ENCODE measurements around the gene CD300H. TPM values are rescaled to one million over a fixed set of nuclear protein-coding genes. Genes with fewer than 3 reads are reported as not detected.

CD300H gene
- total RNA-seq, 6 donors from 2014 or later: 0.37 to 2.7 TPM; not detected in 4

GRCh38 chr17:74573169-74573568 lies 5.9 kb upstream of the CD300H start:
- WGBS, 2 donors: 64 to 76% methylated on average over 3 of the region's 3 CpGs
- DNase-seq: no peak
- no peak for TF ChIP-seq POLR2AphosphoS5 (IDR thresholded peaks at IDR 0.05)
- no peak for TF ChIP-seq CTCF (IDR thresholded peaks at IDR 0.05)
- no peak for TF ChIP-seq POLR2A (IDR thresholded peaks at IDR 0.05)
- TF ChIP-seq EP300 (IDR thresholded peaks at IDR 0.05): no peak

GRCh38 chr17:74571621-74572270 lies 4.4 kb upstream of the CD300H start:
- no peak for TF ChIP-seq EP300 (IDR thresholded peaks at IDR 0.05)
- TF ChIP-seq POLR2AphosphoS5 (IDR thresholded peaks at IDR 0.05): no peak
- DNase-seq (no peak), ATAC-seq (ENCODE audit: low FRiP score in 2 of 2) (no peak)
- Histone ChIP-seq H3K4me3 (no peak overlapping the region), H3K4me1 (peaks cover 0 to 4% (median 1%) of the 10 kb centered on the region in 4 donors), H3K27me3 (no peaks in the 10 kb centered on the region), H3K36me3 (no peaks in the 10 kb centered on the region), H3K27ac (no peak overlapping the region), H3K9me3 (no peaks in the 10 kb centered on the region)
- 73 to 77% methylated on average over 4 of the region's 4 CpGs for WGBS, 2 donors

More at GRCh38 chr17:74573169-74573568, 5.9 kb upstream of the CD300H start:
- Histone ChIP-seq H3K4me3 (no peak overlapping the region), H3K9me3 (no peaks in the 10 kb centered on the region), H3K36me3 (no peaks in the 10 kb centered on the region), H3K27me3 (no peaks in the 10 kb centered on the region), H3K27ac (no peak overlapping the region), H3K4me1 (peaks cover 0 to 4% (median 1%) of the 10 kb centered on the region in 4 donors)
- no peak for ATAC-seq (ENCODE audit: low FRiP score in 2 of 2)

GRCh38 chr17:74569020-74570003 lies 2.0 kb upstream of the CD300H start:
- Histone ChIP-seq H3K9me3 (no peaks in the 10 kb centered on the region), H3K27me3 (no peaks in the 10 kb centered on the region), H3K27ac (peak overlapping the region in 1 of 4 donors; percentile 49), H3K4me3 (no peak overlapping the region), H3K4me1 (peaks cover 0 to 4% (median 1%) of the 10 kb centered on the region in 4 donors), H3K36me3 (no peaks in the 10 kb centered on the region)
- TF ChIP-seq EP300 (IDR thresholded peaks at IDR 0.05): peak in 1 of 4 donors; percentile 17
- no peak for TF ChIP-seq CTCF (IDR thresholded peaks at IDR 0.05)
- TF ChIP-seq POLR2AphosphoS5 (IDR thresholded peaks at IDR 0.05): peak; percentile 5 to 76
- peak in 1 of 4 donors; percentile 28 for TF ChIP-seq POLR2A (IDR thresholded peaks at IDR 0.05)
- ATAC-seq (ENCODE audit: low FRiP score in 2 of 2) (peak; percentile 71 to 93), DNase-seq (peak in 1 of 2 donors; percentile 80)
- 54 to 70% methylated on average over 19 to 32 of the region's 32 CpGs for WGBS, 2 donors

GRCh38 chr17:74568106-74568873 lies 981 bp upstream of the CD300H start:
- ATAC-seq (ENCODE audit: low FRiP score in 2 of 2) (no peak), DNase-seq (no peak)
- Histone ChIP-seq H3K36me3 (no peaks in the 10 kb centered on the region), H3K27ac (no peak overlapping the region), H3K4me1 (peaks cover 0 to 4% (median 1%) of the 10 kb centered on the region in 4 donors), H3K9me3 (no peaks in the 10 kb centered on the region), H3K27me3 (no peaks in the 10 kb centered on the region), H3K4me3 (no peak overlapping the region)
- TF ChIP-seq EP300 (IDR thresholded peaks at IDR 0.05): no peak
- no peak for TF ChIP-seq CTCF (IDR thresholded peaks at IDR 0.05)
- TF ChIP-seq POLR2AphosphoS5 (IDR thresholded peaks at IDR 0.05): no peak
- TF ChIP-seq POLR2A (IDR thresholded peaks at IDR 0.05): no peak
- 65 to 75% methylated on average over 4 of the region's 4 CpGs for WGBS, 2 donors
